NT2/D1 (cell line): ENCODE results near the gene CCS.

Experiments
- YY1 ChIP-seq: IDR thresholded peaks from 2 replicates; pipeline ENCODE4 v1.6.1; 2011; ENCODE audit not compliant: insufficient read length, insufficient read depth
- ZNF274 ChIP-seq: IDR thresholded peaks from 2 replicates; pipeline ENCODE4 v1.6.1; 2011; ENCODE audit warnings: mild to moderate bottlenecking, low read depth, low read length

DNA sequence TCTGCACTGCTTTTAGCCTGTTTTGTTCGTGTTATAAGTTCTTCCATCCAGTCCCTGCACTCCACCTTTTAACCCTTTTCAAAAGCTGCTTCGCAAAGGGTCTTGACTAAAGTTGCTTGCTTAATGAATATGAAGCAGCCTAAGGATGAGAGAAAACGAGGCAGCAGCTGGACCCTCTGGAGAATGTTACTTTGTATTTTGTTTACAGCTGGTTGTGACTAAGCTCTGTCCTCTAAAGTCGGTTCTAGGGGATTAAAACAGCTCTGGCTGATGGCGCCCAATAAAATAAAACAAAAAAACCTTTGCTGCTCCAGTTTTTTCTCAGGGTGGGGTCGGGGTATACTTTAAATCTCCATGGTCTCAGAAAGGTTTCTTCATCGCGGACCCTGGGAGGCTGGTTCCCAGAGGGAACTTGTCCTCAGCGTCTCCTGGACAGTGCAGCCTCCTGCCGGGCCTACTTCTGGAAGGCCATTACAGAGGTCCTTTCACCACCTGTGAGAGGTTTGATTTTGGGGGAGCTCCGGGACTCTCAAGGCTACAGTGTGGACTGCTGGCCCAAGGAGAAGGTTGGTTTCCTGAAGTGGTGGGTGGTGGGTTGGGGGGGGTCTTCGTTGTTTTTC lies 44.7 kb downstream of the CCS start:
- TF ChIP-seq ZNF274 (no peak), YY1 (no peak)
